Measurements from ENCODE around the gene MVD. TPM values are rescaled to one million over a fixed set of nuclear protein-coding genes. Genes with fewer than 3 reads are reported as not detected.

Gene MVD
- total RNA-seq, 1 donor from 2014 or later = 123 TPM

DNA sequence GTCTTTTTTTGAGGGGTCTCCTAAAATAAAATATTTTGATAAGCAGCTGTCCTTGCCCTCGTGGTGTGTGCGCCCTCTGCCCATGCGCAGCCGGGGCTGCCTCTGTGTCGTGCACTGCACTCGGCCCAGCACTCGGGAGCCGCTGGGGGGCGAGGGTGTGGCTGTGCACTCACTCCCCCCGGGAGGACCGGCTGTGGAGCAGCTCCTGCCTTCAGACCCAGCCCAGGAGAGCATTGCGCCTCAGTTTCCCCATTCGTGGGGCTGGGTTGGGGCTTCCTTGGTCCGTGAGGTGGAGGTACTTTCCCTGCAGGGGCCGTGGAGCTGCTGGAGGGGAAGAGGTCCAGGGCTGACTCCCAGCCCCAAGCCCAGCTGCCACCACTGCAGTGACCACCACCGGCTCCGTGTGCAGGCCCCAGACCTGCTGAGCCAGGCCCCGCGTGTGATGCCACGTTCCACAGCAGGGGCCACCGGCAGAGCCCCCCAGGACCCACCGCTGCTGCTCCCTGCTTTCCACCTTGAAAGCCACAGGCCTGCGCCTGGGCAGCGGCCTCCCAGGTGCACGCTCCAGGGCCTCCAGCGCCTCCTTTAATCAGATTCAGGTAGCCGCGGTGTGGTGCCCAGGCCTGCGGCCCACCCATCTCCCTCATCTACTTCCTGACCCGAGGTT is 30.8 kb downstream of the MVD start:
- peaks cover 19% of the 10 kb centered on the region for H3K36me3 Mint-ChIP-seq (ENCODE audit: low read depth, unreplicated experiment)
- H3K27ac Mint-ChIP-seq (ENCODE audit: unreplicated experiment) = no peak overlapping the region

DNA sequence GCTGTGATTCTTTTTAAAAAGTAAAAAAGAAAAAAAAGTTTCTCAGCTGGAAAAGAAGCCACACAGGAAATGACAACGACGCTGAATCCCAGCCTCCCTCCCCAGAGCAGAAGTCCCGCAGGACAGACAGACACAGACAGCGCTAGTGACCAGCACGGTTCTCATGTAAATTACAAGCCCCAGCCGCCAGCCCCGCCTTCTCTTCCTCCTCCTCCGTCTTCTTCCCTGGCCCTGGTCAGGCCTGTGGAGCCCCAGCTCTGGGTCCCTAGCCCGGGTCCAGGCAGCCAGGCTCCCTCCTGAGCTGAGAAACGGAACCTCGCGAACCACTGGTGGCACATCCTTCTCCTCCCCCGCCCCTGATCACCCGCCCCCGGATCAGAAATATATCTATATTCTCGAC is 31.5 kb downstream of the MVD start:
- DNase-seq (ENCODE audit: low spot score) = no peak
- Mint-ChIP-seq H3K9me3 (ENCODE audit: unreplicated experiment) (no peaks in the 10 kb centered on the region), H3K4me1 (ENCODE audit: unreplicated experiment) (peaks cover 4% of the 10 kb centered on the region), H3K36me3 (ENCODE audit: low read depth, unreplicated experiment) (peaks cover 21% of the 10 kb centered on the region), H3K27me3 (ENCODE audit: unreplicated experiment) (peaks cover 15% of the 10 kb centered on the region), H3K27ac (ENCODE audit: unreplicated experiment) (no peak overlapping the region), H3K4me3 (ENCODE audit: unreplicated experiment) (no peak overlapping the region)
- TF ChIP-seq, protein P1, sequence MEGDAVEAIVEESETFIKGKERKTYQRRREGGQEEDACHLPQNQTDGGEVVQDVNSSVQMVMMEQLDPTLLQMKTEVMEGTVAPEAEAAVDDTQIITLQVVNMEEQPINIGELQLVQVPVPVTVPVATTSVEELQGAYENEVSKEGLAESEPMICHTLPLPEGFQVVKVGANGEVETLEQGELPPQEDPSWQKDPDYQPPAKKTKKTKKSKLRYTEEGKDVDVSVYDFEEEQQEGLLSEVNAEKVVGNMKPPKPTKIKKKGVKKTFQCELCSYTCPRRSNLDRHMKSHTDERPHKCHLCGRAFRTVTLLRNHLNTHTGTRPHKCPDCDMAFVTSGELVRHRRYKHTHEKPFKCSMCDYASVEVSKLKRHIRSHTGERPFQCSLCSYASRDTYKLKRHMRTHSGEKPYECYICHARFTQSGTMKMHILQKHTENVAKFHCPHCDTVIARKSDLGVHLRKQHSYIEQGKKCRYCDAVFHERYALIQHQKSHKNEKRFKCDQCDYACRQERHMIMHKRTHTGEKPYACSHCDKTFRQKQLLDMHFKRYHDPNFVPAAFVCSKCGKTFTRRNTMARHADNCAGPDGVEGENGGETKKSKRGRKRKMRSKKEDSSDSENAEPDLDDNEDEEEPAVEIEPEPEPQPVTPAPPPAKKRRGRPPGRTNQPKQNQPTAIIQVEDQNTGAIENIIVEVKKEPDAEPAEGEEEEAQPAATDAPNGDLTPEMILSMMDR (IDR thresholded peaks at IDR 0.05; ENCODE audit: unreplicated experiment) = no peak

More for the DNA sequence above, 30.8 kb downstream of the MVD start:
- Mint-ChIP-seq H3K4me1 (ENCODE audit: unreplicated experiment) (peaks cover 4% of the 10 kb centered on the region), H3K9me3 (ENCODE audit: unreplicated experiment) (no peaks in the 10 kb centered on the region), H3K4me3 (ENCODE audit: unreplicated experiment) (peak overlapping the region; percentile 71), H3K27me3 (ENCODE audit: unreplicated experiment) (peaks cover 16% of the 10 kb centered on the region)
- TF ChIP-seq, protein P1 (IDR thresholded peaks at IDR 0.05; ENCODE audit: unreplicated experiment) = no peak
- DNase-seq (ENCODE audit: low spot score) = no peak

GRCh38 chr16:88630941-88631340 is 31.9 kb downstream of the MVD start:
- no peak for DNase-seq (ENCODE audit: low spot score)
- H3K27me3 Mint-ChIP-seq (ENCODE audit: unreplicated experiment) = peaks cover 11% of the 10 kb centered on the region
- no peaks in the 10 kb centered on the region for H3K9me3 Mint-ChIP-seq (ENCODE audit: unreplicated experiment)
- peaks cover 4% of the 10 kb centered on the region for H3K4me1 Mint-ChIP-seq (ENCODE audit: unreplicated experiment)
- H3K27ac Mint-ChIP-seq (ENCODE audit: unreplicated experiment) = no peak overlapping the region
- no peak overlapping the region for H3K4me3 Mint-ChIP-seq (ENCODE audit: unreplicated experiment)
- TF ChIP-seq, protein P1 (IDR thresholded peaks at IDR 0.05; ENCODE audit: unreplicated experiment) = no peak
- H3K36me3 Mint-ChIP-seq (ENCODE audit: low read depth, unreplicated experiment) = peaks cover 24% of the 10 kb centered on the region

DNA sequence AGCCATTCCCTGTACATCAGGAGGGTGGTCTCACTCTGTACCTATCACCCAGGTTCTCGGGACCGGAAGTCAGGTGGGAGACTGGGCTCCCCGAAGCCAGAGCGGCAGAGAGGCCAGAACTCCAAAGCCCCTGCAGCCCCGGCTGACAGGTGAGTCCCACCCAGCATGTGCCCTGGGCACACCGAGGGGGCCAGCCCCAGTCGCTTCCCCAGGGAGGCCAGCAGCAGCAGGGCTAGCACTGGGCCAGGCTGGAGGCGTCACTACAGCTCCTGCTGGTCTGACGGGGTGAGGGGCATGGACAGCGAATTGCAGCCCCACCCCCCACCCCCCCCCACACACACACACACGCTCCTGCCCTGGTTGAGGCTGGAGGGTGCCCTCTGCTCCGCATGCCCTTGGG is 32.5 kb downstream of the MVD start:
- no peak for DNase-seq (ENCODE audit: low spot score)
- Mint-ChIP-seq H3K27me3 (ENCODE audit: unreplicated experiment) (peaks cover 9% of the 10 kb centered on the region), H3K4me1 (ENCODE audit: unreplicated experiment) (peaks cover 4% of the 10 kb centered on the region), H3K36me3 (ENCODE audit: low read depth, unreplicated experiment) (peaks cover 24% of the 10 kb centered on the region), H3K27ac (ENCODE audit: unreplicated experiment) (no peak overlapping the region), H3K9me3 (ENCODE audit: unreplicated experiment) (no peaks in the 10 kb centered on the region), H3K4me3 (ENCODE audit: unreplicated experiment) (no peak overlapping the region)
- TF ChIP-seq, protein P1 (IDR thresholded peaks at IDR 0.05; ENCODE audit: unreplicated experiment) = no peak

DNA sequence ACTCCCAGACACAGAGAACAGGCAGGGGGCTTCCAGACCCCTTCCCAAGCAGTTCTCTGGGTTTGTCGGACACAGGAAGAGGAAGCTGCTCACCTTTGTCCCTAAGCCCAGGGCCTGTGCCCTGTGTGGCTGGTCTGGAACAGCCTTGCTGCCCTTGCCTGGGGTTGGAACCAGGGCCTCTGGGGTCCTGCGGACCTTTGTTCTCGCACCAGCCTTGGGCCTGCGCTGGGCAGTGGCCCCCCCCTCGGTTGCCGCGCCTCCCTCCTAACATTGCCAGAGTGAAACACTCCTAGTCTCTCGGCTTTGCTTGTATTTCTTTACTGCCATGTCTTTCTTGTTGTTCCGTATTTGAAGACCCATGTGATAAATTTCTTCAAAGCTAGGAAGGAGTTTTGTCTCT is 33.1 kb downstream of the MVD start:
- peak overlapping the region; percentile 19 for H3K27ac Mint-ChIP-seq (ENCODE audit: unreplicated experiment)
- H3K27me3 Mint-ChIP-seq (ENCODE audit: unreplicated experiment) = peaks cover 8% of the 10 kb centered on the region
- peaks cover 24% of the 10 kb centered on the region for H3K36me3 Mint-ChIP-seq (ENCODE audit: low read depth, unreplicated experiment)
- peak overlapping the region; percentile 19 for H3K4me3 Mint-ChIP-seq (ENCODE audit: unreplicated experiment)
- no peaks in the 10 kb centered on the region for H3K9me3 Mint-ChIP-seq (ENCODE audit: unreplicated experiment)
- TF ChIP-seq, protein P1 (IDR thresholded peaks at IDR 0.05; ENCODE audit: unreplicated experiment) = no peak
- peaks cover 4% of the 10 kb centered on the region for H3K4me1 Mint-ChIP-seq (ENCODE audit: unreplicated experiment)
- DNase-seq (ENCODE audit: low spot score) = no peak
